Measurements from ENCODE around the gene MLLT1.

The MLLT1 gene

GRCh38 chr19:6221220-6221877 is 58.4 kb downstream of the MLLT1 start:
- H3K4me3 ChIP-seq (ENCODE audit: low read depth, low read length): no peak overlapping the region
- no peak for TF ChIP-seq CTCF (IDR thresholded peaks at IDR 0.05; ENCODE audit: borderline replicate concordance, insufficient read depth, low read depth, low read length)

DNA sequence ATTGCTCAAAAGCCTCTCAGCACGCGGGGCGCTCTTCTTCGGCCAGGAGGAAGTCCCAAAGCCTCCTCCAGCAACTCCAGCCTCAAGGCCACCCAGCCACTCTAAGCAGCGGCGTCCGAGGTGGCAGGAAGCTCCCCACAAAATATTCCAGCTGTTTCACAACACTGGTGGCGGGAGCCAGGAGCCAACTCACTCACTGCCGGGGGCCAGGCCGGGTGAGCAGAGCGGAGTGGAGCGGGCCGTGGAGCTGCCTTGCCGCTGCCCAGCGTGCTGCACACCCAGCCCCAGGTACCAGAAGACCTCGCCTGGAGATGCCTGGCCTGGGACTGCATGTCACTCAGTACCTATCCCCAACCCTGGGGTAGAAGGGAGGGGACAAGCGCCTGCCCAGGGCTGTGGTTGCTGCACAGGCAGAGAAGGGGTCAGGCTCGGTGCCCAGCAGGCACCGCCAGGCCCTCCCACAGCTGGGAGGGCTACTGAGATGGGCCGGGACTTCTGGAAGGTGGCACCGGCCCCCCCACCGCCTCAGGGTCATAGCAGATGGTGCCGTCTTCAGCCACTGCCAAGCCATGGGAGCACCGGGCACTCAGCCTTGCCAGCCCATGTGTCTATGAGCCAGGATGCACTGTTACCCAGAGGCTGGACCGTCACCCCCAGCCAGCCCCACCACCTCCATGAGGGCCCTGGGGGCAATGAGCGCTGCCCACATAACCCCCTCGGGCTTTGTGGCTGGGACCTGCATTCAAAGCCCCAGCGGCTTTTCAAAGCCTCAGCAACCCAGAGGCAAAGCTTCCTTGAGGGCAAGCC is 59.2 kb downstream of the MLLT1 start:
- H3K4me3 ChIP-seq (ENCODE audit: low read depth, low read length): no peak overlapping the region
- no peak for TF ChIP-seq CTCF (IDR thresholded peaks at IDR 0.05; ENCODE audit: borderline replicate concordance, insufficient read depth, low read depth, low read length)

DNA sequence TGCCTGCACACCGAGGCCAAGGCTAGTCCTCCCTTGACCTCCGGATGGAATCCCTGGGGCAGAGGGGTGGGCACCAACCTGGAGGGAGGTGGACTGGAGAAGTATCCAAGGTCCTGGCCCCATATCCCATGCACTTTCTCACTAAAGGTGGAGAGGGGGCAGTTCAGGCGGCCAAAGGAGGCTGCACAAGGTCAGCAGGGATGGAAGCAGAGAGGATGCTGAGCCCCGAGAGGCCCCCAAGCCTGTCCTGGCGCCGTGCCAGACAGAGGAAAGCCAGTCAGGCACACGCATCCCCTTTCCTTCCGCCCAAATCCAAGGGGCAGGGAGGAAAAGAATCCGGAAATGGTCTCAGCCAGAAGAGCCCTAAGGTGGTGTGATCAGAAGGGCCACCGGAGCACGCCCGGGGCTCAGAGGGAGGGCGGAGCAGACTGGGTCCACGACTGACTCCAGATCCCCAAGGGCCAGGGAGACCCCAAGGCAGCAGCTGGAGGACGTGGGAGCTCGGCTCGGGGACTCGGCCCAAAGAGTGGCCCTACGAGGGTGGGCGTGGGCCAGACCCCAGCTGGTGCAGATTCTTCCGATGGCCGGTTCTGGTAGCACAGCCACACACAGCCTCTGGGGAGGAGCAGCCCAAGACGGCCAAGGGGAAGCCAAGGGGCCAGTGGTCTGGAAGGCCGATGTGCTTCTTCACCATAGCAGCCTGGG is 60.0 kb downstream of the MLLT1 start:
- TF ChIP-seq CTCF (IDR thresholded peaks at IDR 0.05; ENCODE audit: borderline replicate concordance, insufficient read depth, low read depth, low read length): no peak
- no peak overlapping the region for H3K4me3 ChIP-seq (ENCODE audit: low read depth, low read length)

DNA sequence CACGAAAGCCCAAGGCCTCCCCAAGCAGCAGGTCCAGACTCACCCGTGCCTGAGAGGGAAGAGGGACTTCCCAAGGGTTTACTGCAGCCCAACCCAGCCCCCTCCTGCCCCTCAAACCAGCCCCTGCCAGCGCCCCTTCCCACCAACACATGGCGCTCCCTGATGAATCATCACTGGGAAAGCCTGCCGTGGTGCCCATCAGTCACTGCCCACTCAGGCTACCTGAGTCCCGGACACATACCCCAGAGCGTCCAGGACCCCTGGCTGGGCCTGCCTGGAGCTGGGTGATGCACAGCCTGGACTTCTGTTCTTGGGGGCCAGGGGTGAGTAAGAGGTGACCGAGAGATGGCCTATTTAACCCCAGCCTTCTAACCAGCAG is 60.6 kb downstream of the MLLT1 start:
- H3K4me3 ChIP-seq (ENCODE audit: low read depth, low read length): no peak overlapping the region
- no peak for TF ChIP-seq CTCF (IDR thresholded peaks at IDR 0.05; ENCODE audit: borderline replicate concordance, insufficient read depth, low read depth, low read length)

GRCh38 chr19:6218491-6219146 is 61.2 kb downstream of the MLLT1 start:
- TF ChIP-seq CTCF (IDR thresholded peaks at IDR 0.05; ENCODE audit: borderline replicate concordance, insufficient read depth, low read depth, low read length): peak; percentile 95
- H3K4me3 ChIP-seq (ENCODE audit: low read depth, low read length): no peak overlapping the region

DNA sequence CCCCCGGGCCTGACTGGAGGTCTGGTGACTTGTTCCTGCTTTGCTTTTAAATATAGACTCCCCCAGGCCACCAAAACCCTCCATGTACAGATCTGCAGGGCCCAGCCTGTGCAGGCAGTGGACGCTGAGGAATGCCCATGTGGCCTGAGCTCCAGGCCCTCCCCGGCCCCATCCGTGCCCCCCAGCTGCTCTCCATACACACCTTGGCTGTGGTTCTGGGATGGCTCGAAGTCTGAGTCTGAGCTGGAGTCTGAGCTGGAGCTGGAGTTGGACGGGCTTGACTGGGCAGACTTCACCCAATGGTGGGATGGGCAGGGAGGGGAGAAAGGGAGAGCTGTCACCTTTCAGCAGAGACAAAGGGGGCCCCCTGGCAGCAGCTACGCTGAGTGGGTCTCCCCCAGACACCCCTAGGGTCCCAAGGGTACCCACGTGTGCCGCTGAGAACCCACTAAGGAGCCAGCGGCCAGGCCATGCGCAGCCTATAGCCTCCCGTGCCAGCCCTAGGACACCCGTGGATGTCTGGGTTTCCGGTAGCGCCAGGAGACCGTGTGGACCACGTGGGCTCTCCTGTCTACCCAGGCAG is 61.9 kb downstream of the MLLT1 start:
- H3K4me3 ChIP-seq (ENCODE audit: low read depth, low read length): no peak overlapping the region

More for the DNA sequence above, 61.9 kb downstream of the MLLT1 start:
- no peak for TF ChIP-seq CTCF (IDR thresholded peaks at IDR 0.05; ENCODE audit: borderline replicate concordance, insufficient read depth, low read depth, low read length)
